M059J (cell line): ENCODE results near the gene STOX1. TPM values are rescaled to one million over a fixed set of nuclear protein-coding genes. Genes with fewer than 3 reads are reported as not detected.
"Not testable (repeated sequence)": the region's sequence is repeated elsewhere in the genome, so short reads cannot be mapped to it uniquely, and the experiment has no call there.

ENCODE experiments used
- DNase-seq: peaks from one replicate; pipeline ENCODE4 v3.0.0-alpha.2; 2012; ENCODE audit warnings: low read depth
- total RNA-seq: library from RNA; depleted of rRNA; stranded (reverse); fragments of >200 nt; shearing (Covaris generic); gene quantifications from 2 replicates; pipeline ENCODE4 v1.2.3, GENCODE V29; 2014; rRNA removed

STOX1 gene
- total RNA-seq, 1 experiment from 2014 or later = 2.2 TPM

DNA sequence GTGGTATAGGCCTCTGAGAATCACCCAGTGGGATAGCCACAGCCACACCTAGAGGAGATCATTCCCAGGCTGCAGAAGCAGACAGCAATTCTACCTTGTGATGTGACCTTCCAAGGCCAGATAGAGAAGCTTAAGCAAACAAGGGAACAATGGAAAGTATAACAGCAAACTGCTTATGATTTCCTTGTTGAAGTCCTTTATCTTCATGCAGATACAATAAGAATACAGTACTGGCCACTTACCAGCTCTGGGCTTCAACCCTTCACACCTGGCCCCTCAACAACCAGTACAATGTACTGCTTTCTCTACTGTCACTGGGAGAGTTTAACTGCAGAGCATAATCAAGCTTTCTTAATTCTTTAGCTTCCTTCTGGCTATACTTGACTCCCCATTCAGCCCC, 51.2 kb downstream of the STOX1 start:
- DNase-seq = no peak

DNA sequence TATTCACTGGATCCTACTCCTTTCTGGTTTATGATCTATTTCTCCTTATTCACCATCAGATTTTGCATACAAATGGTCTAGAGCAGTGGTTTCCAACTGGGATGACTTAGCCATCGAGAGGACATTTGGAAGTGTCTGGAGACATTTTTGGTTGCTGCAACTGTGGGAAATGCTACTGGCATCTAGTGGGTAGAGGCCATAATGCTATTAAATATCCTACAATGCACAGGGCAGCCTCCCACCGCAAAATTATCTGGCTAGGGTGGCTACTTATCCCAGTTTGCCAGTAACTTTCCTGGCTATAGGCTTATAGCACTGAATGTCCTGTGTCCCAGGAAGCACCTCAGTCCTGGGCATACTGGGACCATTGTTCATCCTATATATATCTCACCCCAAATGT, 52.3 kb downstream of the STOX1 start:
- DNase-seq = no peak

DNA sequence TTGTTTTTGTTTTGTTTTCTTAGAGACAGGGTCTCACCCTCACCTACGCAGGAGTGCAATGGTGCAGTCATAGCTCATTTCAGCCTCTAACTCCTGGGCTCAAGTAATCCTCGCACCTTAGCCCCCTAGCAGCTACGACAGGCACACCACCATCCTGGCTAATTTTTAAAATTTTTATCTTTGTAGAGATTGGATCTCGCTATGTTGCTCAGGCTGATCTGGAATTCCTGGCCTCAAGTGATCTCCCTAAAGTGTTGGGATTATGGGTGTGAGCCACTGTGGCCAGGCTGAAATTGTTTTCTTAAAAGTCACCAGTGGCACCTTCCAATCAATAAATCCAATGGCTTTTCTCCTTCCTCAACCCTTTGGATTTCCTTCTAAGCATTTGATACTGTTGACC, 52.9 kb downstream of the STOX1 start:
- DNase-seq = no peak

DNA sequence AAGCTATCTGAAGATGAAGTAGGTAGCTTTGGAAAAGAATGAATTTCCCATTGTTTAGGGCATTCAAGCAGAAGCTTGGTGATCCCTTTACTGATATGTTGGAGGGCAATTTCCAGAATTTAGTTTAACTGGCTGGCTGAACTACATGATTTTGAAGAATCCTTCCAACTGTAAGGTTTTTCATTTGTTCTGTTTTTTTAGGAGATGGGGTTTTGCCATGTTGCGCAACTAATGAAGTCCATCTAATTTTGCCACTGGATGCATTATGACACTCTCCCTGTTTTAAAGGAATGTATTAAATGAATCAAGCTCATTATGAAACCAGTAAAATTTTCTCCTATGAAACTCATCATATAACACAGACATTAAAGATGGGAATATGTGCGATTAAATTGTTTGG, 67.7 kb downstream of the STOX1 start:
- DNase-seq = no peak

DNA sequence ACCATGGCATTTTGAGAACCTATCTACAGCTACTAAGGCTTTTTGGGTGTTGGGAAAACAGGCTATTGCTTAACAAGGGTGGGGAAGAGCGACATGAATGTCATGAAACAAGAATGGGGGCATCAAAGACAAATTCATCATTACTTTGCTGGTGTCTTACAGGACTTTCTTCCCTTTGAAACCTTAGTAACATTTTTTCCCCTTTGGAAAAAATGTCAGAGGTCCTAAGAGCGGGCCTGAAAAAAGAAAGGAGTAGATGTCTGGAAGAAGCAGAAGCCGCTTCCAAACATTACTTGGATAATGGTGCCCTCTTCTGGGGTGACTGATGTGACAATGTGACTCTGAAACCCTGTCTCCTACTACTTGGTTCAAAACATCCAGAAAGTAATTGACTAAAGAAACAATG, 70.0 kb downstream of the STOX1 start:
- peak; percentile 77 for DNase-seq

DNA sequence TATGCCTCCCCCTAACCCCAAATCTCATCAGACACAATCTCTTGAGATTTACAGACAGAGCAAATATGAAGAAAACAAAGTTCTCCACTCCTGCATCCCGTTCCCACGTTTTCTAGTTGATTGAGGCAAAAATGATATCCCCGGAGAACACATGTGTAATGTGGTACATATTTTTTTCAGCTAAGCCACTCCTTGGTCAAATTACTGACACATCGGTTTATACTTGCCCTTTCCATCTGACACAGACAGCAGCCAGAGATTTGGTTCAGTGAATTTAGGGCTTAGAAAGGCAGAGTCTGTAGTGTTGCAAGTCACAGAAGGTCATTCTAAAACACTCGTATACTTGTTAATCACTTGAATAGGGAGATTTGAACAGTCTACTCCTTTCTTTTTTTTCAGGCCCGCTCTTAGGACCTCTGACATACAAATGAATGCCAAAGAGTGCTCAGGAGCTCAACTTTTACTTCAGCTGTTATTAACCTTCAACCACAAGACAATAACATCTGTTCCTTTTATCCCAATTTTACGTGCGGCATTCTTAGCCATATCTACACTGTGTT, 71.9 kb downstream of the STOX1 start:
- DNase-seq = no peak

DNA sequence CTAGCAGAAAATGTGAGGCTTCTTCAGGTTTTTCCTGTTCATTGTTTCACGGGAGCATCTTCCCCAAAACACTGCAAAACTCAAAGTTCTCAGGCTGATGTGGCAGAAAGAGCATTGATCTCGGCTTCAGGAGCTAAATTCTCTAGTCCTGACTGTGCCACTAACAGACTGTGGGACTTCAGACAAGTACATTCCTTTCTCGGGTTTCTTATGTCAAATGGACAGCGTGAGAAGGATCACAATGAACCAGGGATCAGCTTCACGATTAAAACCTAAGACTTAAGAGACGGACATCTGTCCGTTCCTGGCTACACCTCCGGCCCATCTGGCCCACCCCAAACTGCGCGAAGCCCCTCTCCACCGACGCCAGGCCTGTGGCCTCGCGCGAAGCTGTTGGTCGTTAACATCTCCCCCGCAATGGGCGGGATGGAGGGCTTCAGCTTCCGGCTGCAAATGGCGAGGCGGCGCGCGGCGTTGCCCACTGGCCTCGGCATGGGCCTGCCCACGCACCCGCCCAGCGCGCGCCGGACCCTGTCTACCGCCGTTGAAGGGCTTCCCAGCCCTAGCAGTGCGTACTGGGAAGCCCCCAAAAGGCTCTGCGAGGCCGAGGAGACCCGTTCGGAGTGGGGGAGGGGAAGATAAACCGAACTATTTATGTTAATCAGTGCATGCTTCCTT, 73.2 kb downstream of the STOX1 start:
- DNase-seq = peak; percentile 61

DNA sequence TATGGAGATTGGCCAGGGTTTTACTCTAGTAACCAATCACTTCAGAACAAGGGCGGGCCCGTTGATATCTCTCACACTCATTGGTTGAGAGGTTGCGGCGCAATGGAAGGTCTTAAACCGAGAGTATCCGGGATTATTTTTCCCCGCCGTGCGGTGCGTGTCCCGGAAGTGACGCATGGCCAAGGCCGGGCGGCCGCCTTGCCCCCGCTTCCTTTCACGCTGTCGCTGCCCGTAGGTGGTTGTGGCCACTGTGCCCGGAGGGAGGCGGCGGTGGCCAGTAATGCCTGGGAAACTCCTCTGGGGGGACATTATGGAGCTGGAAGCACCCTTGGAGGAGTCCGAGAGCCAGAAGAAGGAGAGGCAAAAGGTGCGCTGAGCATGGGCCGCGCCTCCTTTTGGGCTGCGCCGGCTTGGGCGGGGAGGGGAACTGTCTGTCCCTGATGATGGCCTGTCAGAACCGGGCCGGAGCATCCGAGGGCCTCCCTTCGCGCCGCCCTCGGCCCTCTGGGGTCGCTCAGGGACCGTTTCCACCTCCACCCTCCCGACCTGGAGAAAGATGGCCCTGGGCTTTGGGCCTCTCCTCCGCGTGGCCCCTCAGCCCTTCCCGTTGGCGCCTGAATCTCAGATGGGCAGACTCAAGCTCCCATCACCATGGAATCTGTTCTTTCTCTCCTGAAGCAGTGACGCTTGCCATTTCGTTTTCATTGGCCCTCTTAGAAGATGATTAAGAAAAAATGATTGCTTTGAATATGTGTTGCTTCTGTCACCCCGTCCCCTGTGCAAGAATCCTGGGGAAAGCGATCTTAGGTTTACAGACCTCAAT, 74.0 kb downstream of the STOX1 start, which contains the start of gene DDX50:
Gene DDX50, plus strand, starts transcription at position 211 of the 823 bp plus-strand sequence. Its CDS starts 70 bp downstream, at position 281.
- DNase-seq = peak; percentile 99

DNA sequence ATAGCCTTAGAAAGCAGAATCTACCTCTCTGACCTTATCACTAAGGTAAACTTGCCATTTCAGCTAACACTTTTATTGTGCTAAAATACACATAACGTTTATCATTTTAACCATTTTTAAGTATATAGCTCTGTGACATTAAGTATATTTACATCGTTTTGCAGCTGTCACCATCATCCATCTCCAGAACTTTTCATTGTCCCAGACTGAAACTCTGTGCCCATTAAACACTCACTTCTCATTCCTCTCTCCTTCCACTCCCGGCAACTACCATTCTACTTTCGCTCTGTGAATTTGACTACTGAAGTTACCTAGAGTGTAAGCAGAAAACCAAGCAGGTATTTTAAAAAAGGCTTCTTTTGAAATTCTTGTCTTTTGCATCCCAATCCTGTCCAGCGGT, 75.1 kb downstream of the STOX1 start:
- DNase-seq = no peak

DNA sequence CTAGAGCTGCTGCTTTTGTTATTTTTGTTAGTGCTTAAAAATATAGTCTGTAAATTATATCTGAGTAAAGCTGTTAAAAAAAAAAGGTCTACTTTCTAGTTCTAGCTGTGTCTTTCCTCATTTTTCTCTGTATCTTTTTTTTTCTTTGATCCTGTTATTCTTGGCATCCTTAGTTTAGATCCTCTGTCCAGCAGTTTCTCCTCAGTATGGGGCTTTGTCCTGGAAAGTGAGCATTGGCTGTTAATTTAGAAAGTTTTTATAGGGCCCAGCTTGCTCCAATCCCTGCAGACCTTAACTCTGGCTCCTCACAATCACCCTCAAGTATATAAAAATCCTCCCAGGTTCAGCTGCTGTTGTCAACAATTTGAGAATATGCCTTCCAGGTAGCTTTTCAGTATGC, 97.3 kb downstream of the STOX1 start:
- DNase-seq = no peak

DNA sequence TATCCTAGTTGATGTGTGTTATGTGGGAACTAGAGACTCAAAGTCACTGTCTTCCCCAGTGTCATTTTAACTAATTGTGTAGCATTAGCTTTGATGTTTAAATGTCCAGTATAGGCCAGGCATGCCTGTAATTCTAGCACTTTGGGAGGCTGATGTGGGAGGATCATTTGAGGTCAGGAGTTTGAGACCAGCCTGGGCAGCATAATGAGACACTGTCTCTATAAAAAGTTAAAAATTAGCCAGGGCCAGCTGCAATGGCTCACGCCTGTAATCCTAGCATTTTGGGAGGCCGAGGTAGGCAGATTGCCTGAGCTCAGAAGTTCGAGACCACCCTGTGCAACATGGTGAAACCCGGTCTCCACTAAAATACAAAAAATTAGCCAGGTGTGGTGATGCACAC, 98.2 kb downstream of the STOX1 start:
- DNase-seq = no peak

DNA sequence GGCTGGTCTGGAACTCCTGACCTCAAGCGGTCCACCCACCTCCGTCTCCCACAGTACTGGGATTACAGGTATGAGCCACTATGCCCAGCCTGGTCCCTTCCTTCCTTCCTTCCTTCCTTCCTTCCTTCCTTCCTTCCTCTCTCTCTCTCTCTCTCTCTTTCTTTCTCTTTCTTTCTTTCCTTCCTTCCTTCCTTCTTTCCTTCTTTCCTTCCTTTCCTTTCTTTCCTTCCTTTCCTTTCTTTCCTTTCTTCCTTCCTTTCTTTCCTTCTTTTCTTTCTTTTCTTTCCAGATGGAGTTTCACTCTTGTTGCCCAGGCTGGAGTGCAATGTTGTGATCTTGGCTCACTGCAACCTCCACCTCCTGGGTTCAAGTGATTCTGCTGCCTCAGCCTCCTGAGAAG, 101.8 kb downstream of the STOX1 start:
- DNase-seq = not testable (repeated sequence)

DNA sequence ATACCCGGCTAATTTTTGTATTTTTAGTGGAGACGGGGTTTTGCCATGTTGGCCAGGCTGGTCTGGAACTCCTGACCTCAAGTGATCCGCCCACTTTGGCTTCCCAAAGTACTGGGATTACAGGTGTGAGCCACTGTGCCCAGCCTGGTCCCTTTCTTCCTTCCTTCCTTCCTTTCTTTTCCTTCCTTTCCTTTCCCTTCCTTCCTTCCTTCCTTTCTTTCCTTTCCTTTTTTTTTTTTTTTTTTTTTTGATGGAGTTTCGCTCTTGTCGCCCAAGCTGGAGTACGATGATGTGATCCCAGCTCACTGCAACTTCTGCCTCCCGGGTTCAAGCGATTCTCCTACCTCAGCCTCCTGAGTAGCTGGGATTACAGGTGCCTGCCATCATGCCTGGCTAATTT, 102.6 kb downstream of the STOX1 start:
- DNase-seq = not testable (repeated sequence)

DNA sequence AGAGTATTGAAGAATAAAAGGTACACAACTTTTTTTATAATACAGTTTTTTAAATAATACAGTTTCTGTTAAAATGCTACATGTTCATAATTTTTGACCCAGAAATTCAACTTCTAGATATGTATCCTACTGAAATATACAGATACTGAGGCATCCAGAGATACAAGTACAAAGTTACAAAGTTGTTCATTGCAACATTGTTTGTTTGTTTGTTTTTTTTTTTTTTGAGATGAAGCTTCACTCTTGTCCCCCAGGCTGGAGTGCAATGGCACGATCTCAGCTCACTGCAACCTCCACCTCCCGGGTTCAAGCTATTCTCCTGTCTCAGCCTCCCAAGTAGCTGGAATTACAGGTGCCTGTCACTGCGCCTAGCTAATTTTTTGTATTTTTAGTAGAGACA, 105.5 kb downstream of the STOX1 start:
- not testable (repeated sequence) for DNase-seq

DNA sequence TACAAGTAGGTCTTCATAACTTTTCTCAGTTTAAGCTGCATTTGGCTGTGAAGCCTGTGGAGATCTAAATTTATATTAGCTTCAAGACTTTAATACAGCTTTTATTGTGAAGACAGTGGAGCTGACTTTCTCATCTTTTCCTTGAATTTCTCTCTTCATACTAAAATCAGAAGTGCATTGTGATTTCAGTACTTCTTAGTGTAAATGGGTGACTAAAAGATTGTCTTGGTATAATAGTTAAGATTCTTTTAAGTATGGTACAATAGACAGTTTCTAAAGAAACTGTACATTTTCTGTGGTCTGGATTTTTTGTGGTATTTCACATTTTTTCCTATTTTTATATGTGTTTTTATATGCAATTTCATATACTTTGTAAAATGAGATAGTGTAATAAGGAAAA, 107.7 kb downstream of the STOX1 start:
- no peak for DNase-seq

DNA sequence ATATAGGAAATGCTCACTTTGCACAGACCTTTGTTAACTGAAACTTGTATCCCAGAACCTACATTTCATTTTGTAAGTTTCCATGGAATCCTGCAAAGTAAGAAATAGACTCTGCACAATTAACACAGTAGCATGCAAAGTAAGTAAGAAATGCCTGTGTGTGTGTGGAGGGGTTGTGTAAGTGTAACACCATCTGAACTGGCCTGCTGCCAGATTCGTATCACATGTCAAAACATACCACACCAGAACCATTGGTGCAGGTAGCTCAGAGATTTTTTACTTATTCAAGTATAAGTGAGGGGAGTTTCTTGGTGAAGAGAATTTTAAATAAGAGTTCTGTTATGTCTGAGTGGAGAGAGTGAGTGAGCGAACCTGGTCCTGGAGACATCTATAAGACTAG, 110.8 kb downstream of the STOX1 start:
- DNase-seq = peak; percentile 5

DNA sequence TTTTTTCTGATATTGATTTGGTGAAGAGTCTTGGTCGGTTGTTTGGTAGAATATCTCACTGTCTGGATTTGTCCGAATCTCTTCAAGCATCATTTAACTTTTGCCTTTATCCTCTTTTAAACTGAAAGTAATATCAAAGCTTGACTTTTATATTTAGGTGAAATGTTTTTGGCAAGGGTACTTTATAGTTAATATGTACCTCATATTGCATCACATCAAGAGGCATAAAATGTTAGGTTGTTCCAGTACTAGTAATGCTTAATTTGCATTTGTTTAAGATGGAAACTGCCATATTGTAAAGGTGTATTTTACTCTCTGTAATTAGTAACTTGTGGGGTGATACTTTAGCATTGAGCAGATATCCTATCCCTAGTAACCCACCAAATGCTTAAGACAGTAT, 111.6 kb downstream of the STOX1 start:
- DNase-seq = no peak

DNA sequence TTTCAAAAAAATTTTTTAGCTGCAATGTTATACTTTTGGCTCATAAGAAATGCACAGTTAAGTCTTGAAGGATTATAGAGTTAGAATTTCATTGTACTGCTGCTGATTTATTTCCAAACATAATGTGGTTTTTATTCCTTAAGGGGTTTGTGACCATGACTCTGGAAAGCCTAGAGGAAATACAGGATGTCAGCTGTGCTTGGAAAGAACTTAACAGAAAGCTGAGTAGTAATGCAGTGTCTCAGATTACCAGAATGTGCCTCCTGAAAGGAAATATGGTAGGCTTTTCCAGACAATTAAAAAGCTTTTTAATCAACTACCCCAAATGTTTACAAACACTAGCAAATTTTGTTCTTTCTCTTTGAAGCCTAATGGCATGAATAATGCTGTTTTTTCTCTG, 113.6 kb downstream of the STOX1 start:
- not testable (repeated sequence) for DNase-seq

Other genes starting within 250 kb of the STOX1 start
- 27.0 and 30.3 TPM in 2 replicates for gene CCAR1, start 106.3 kb upstream of the STOX1 start, total RNA-seq
- gene DDX50, start 73.8 kb downstream of the STOX1 start, total RNA-seq = 40.6 and 51.1 TPM in 2 replicates
- 40.4 and 51.9 TPM in 2 replicates for gene DDX21, start 128.6 kb downstream of the STOX1 start, total RNA-seq
- gene KIFBP, start 161.3 kb downstream of the STOX1 start, total RNA-seq = 44.7 and 68.5 TPM in 2 replicates